ENCODE results near the gene NME5.
"Not testable (repeated sequence)": the region's sequence is repeated elsewhere in the genome, so short reads cannot be mapped to it uniquely, and the experiment has no call there.

NME5 gene

GRCh38 chr5:138078006-138078643, 61.1 kb downstream of the NME5 start:
- DNase-seq (ENCODE audit: low read depth in 2 of 2): no peak

GRCh38 chr5:138077064-138077696, 62.0 kb downstream of the NME5 start:
- DNase-seq (ENCODE audit: low read depth in 2 of 2): no peak

DNA sequence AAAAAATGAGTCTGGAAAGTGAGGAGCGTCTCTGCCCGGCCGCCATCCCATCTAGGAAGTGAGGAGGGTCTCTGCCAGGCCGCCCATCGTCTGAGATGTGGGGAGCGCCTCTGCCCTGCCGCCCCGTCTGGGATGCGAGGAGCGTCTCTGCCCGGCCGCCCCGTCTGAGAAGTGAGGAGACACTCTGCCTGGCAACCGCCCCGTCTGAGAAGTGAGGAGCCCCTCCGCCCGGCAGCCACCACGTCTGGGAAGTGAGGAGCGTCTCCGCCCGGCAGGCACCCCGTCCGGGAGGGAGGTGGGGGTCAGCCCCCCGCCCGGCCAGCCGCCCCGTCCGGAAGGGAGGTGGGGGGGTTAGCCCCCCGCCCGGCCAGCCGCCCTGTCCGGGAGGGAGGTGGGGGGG, 69.2 kb downstream of the NME5 start:
- not testable (repeated sequence) for DNase-seq (ENCODE audit: low read depth in 2 of 2)

DNA sequence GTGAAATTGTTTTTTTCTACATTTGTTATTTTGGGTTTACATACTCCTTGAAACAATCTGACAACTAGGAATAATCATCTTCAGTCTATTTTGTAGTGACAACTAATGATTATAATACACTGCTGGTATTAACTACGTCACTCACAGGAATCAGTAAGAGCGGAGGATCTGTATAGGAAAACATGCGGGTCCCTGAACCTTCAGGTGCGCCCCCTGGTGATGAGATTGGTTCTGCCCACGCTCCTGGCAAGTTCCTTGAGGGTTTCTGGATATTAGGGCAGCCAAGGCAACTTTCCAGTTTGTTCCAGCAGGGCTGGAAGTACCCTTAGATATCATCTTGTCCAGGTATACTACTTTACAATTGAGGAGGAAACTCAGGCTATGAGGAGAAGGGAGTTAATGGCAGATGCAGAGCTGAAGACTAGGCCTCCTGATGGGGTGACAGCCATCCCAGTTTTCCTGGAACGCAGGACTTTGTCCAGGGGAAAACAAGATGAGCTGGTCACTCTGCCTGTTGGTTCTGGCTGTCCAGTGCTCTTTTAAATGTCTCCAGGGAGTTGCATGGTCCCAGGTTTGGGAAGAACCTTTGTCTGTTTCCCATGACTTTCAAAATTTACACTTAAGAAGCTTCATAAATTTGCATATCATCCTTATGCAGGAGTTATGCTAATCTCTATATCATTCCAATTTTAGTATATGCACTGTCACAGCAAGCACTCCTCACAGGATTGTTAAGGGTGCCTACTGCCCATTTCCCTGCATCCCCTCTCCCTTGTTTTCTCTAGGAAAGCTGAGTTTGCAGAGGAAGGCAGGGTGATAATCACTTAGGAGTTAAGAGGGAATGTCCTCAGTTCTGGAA, 70.3 kb downstream of the NME5 start:
- DNase-seq (ENCODE audit: low read depth in 2 of 2): peak; percentile 36 to 38

DNA sequence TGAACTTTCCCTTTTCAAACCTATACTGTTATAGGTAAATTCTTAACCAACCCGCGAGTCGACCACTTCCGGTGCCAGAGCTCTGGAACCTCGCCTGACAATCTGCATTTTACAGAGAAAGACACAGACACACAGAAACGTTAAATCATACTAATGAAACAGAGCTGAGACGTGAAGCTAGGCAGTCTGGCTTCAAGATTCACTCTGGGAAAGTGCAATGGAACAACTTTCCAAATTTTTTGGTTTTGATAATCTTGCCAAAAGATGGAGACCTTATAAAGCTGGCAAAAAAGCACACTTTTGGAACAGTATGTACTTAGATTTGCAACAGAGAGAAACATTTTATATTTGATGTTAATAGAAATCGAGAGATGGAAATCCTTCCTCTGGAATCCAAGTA, 71.3 kb downstream of the NME5 start:
- no peak for DNase-seq (ENCODE audit: low read depth in 2 of 2)
